Measurements from ENCODE around the gene ANKRD11. TPM values are rescaled to one million over a fixed set of nuclear protein-coding genes. Genes with fewer than 3 reads are reported as not detected.

The ANKRD11 gene
- total and polyA plus RNA-seq, 2 donors (not counting 1 experiment from before 2014, with no cell fraction given): 41.5 to 71.2 TPM

GRCh38 chr16:89408315-89408714, 82.0 kb downstream of the ANKRD11 start:
- H3K27ac ChIP-seq (ENCODE audit: insufficient read depth, low read length): no peak overlapping the region
- H4K20me1 ChIP-seq (ENCODE audit: control insufficient read depth, extremely low read depth, insufficient read depth, low read length): no peaks in the 10 kb centered on the region

GRCh38 chr16:89407925-89408300, 82.4 kb downstream of the ANKRD11 start:
- peak in 1 of 2 donors; percentile 42 for DNase-seq (ENCODE audit: low read depth in 2 of 2)
- peaks cover 16% of the 10 kb centered on the region for H3K4me1 ChIP-seq (ENCODE audit: control insufficient read depth, extremely low read depth, insufficient read depth, low read length)
- no peak overlapping the region for H3K9ac ChIP-seq (ENCODE audit: insufficient read depth, low read length)

More at GRCh38 chr16:89408315-89408714, 82.0 kb downstream of the ANKRD11 start:
- Histone ChIP-seq H3K36me3 (ENCODE audit: control insufficient read depth, insufficient read depth, low read length) (no peaks in the 10 kb centered on the region), H3K4me1 (ENCODE audit: control insufficient read depth, extremely low read depth, insufficient read depth, low read length) (peaks cover 17% of the 10 kb centered on the region), H3K9me3 (ENCODE audit: control insufficient read depth, insufficient read depth, low read depth, low read length) (no peaks in the 10 kb centered on the region), H3K79me2 (ENCODE audit: control insufficient read depth, insufficient read depth, low read length) (peaks cover 96% of the 10 kb centered on the region), H3K4me3 (replicated peaks in 1 of 4; ENCODE audit: control extremely low read depth in 1 of 4, insufficient read depth in 1 of 4, low read depth in 3 of 4, low read length in 4 of 4) (no peak overlapping the region), H3K9ac (ENCODE audit: insufficient read depth, low read length) (no peak overlapping the region), H3K4me2 (ENCODE audit: extremely low read depth, insufficient read depth, low read length) (no peak overlapping the region), H2AFZ (ENCODE audit: low read length) (no peak overlapping the region), H3K27me3 (ENCODE audit: control insufficient read depth, insufficient read depth, low read length) (no peaks in the 10 kb centered on the region)
- TF ChIP-seq CTCF (conservative IDR thresholded peaks at IDR 0.05 in 1 of 2, IDR thresholded peaks at IDR 0.05 in 1 of 2; ENCODE audit: low read depth in 1 of 2, low read length in 2 of 2) (no peak), EZH2 (IDR thresholded peaks at IDR 0.05; ENCODE audit: low read length, missing control alignments) (no peak)
- DNase-seq (ENCODE audit: low read depth in 2 of 2): no peak

GRCh38 chr16:89407282-89407924, 83.0 kb downstream of the ANKRD11 start:
- Histone ChIP-seq H2AFZ (ENCODE audit: low read length) (no peak overlapping the region), H3K27me3 (ENCODE audit: control insufficient read depth, insufficient read depth, low read length) (no peaks in the 10 kb centered on the region), H3K36me3 (ENCODE audit: control insufficient read depth, insufficient read depth, low read length) (no peaks in the 10 kb centered on the region), H3K9me3 (ENCODE audit: control insufficient read depth, insufficient read depth, low read depth, low read length) (no peaks in the 10 kb centered on the region), H3K27ac (ENCODE audit: insufficient read depth, low read length) (no peak overlapping the region), H3K9ac (ENCODE audit: insufficient read depth, low read length) (no peak overlapping the region), H3K4me3 (replicated peaks in 1 of 4; ENCODE audit: control extremely low read depth in 1 of 4, insufficient read depth in 1 of 4, low read depth in 3 of 4, low read length in 4 of 4) (no peak overlapping the region), H3K4me2 (ENCODE audit: extremely low read depth, insufficient read depth, low read length) (no peak overlapping the region), H3K79me2 (ENCODE audit: control insufficient read depth, insufficient read depth, low read length) (peaks cover 97% of the 10 kb centered on the region), H3K4me1 (ENCODE audit: control insufficient read depth, extremely low read depth, insufficient read depth, low read length) (peaks cover 13% of the 10 kb centered on the region), H4K20me1 (ENCODE audit: control insufficient read depth, extremely low read depth, insufficient read depth, low read length) (no peaks in the 10 kb centered on the region)
- no peak for DNase-seq (ENCODE audit: low read depth in 2 of 2)
- TF ChIP-seq CTCF (conservative IDR thresholded peaks at IDR 0.05 in 1 of 2, IDR thresholded peaks at IDR 0.05 in 1 of 2; ENCODE audit: low read depth in 1 of 2, low read length in 2 of 2) (no peak), EZH2 (IDR thresholded peaks at IDR 0.05; ENCODE audit: low read length, missing control alignments) (no peak)

More at GRCh38 chr16:89407925-89408300, 82.4 kb downstream of the ANKRD11 start:
- Histone ChIP-seq H3K27ac (ENCODE audit: insufficient read depth, low read length) (no peak overlapping the region), H3K27me3 (ENCODE audit: control insufficient read depth, insufficient read depth, low read length) (no peaks in the 10 kb centered on the region), H3K9me3 (ENCODE audit: control insufficient read depth, insufficient read depth, low read depth, low read length) (no peaks in the 10 kb centered on the region), H4K20me1 (ENCODE audit: control insufficient read depth, extremely low read depth, insufficient read depth, low read length) (no peaks in the 10 kb centered on the region), H3K36me3 (ENCODE audit: control insufficient read depth, insufficient read depth, low read length) (no peaks in the 10 kb centered on the region), H3K4me2 (ENCODE audit: extremely low read depth, insufficient read depth, low read length) (no peak overlapping the region), H3K79me2 (ENCODE audit: control insufficient read depth, insufficient read depth, low read length) (peaks cover 97% of the 10 kb centered on the region), H3K4me3 (replicated peaks in 1 of 4; ENCODE audit: control extremely low read depth in 1 of 4, insufficient read depth in 1 of 4, low read depth in 3 of 4, low read length in 4 of 4) (no peak overlapping the region), H2AFZ (ENCODE audit: low read length) (no peak overlapping the region)
- TF ChIP-seq EZH2 (IDR thresholded peaks at IDR 0.05; ENCODE audit: low read length, missing control alignments) (no peak), CTCF (conservative IDR thresholded peaks at IDR 0.05 in 1 of 2, IDR thresholded peaks at IDR 0.05 in 1 of 2; ENCODE audit: low read depth in 1 of 2, low read length in 2 of 2) (no peak)
